Vagina (tissue), 2 donors: ENCODE measurements around the gene TASP1. TPM values are rescaled to one million over a fixed set of nuclear protein-coding genes. Genes with fewer than 3 reads are reported as not detected.
"Not testable (repeated sequence)": the region's sequence is repeated elsewhere in the genome, so short reads cannot be mapped to it uniquely, and the experiment has no call there.

ENCODE experiments used
- DNase-seq, 2 donors: peaks; one replicate each; pipeline ENCODE4 v3.0.0-alpha.2; 2017; ENCODE audit errors: extremely low spot score in 2 of 2
- H3K27ac ChIP-seq: fragments of 200-600 bp; sonication (generic); one replicate; pipeline ENCODE4 v1.5.1; 2019
- H3K27me3 ChIP-seq: fragments of 200-600 bp; sonication (generic); one replicate; pipeline ENCODE4 v1.5.1; 2019
- H3K36me3 ChIP-seq, 2 donors: fragments of 200-600 bp; sonication (generic); one replicate each; pipeline ENCODE4 v1.5.1; 2017 to 2019
- H3K4me1 ChIP-seq: fragments of 200-600 bp; sonication (generic); one replicate; pipeline ENCODE4 v1.5.1; 2019
- H3K4me3 ChIP-seq, 2 donors: fragments of 200-600 bp; sonication (generic); 1 replicate in 1 of 2; 2 replicates in 1 of 2; pipeline ENCODE4 v1.5.1; 2016 to 2019
- H3K9me3 ChIP-seq: fragments of 200-600 bp; sonication (generic); one replicate; pipeline ENCODE4 v1.5.1; 2019
- CTCF ChIP-seq, 3 experiments: fragments of 450-650 bp in 2 of 3; fragments of 200-600 bp in 1 of 3; sonication (generic) in 1 of 3; IDR thresholded peaks; one replicate each; pipeline ENCODE4 v1.5.1; 2017 to 2019; ENCODE audit warnings: antibody characterized with exemption in 3 of 3, mild to moderate bottlenecking in 2 of 3, moderate library complexity in 2 of 3
- POLR2A ChIP-seq, 2 donors: fragments of 450-650 bp; IDR thresholded peaks; one replicate each; pipeline ENCODE4 v1.6.1; 2017; ENCODE audit warnings: antibody characterized with exemption in 2 of 2, mild to moderate bottlenecking in 2 of 2, moderate library complexity in 2 of 2
- POLR2AphosphoS5 ChIP-seq, 2 donors: sonication (generic); formaldehyde crosslinking; IDR thresholded peaks; one replicate each; pipeline ENCODE4 v1.9.0; 2017; ENCODE audit warnings: antibody characterized with exemption in 2 of 2, mild to moderate bottlenecking in 2 of 2, low read depth in 1 of 2; ENCODE audit not compliant: insufficient read depth in 1 of 2
- intact Hi-C: fragments of 100-400 bp; cut with DNase I; formaldehyde crosslinking; loops from one replicate; pipeline ENCODE4 v1.15.1; 2023
- total RNA-seq: library from RNA; depleted of rRNA; stranded (reverse); fragments of >200 nt; gene quantifications from one replicate; pipeline ENCODE4 v1.2.3, GENCODE V29; 2016

The TASP1 gene
- total RNA-seq, 1 donor from 2014 or later: 12.5 TPM

- H3K27ac ChIP-seq: no peak overlapping the region
- peaks cover 16% of the 10 kb centered on the region for H3K4me1 ChIP-seq
- H3K9me3 ChIP-seq: no peaks in the 10 kb centered on the region
- intact Hi-C loops: no loop called here
- no peak for TF ChIP-seq POLR2A (IDR thresholded peaks at IDR 0.05)
- no peak for TF ChIP-seq POLR2AphosphoS5 (IDR thresholded peaks at IDR 0.05; ENCODE audit: insufficient read depth in 1 of 2, low read depth in 1 of 2)
- TF ChIP-seq CTCF (IDR thresholded peaks at IDR 0.05): no peak
- H3K4me3 ChIP-seq: no peak overlapping the region
- H3K27me3 ChIP-seq: no peaks in the 10 kb centered on the region
- no peak for DNase-seq
- peaks cover 0 to 5% of the 10 kb centered on the region in 2 donors for H3K36me3 ChIP-seq
Measured at GRCh38 chr20:13613917-13614316, 24.8 kb downstream of the TASP1 start.

DNA sequence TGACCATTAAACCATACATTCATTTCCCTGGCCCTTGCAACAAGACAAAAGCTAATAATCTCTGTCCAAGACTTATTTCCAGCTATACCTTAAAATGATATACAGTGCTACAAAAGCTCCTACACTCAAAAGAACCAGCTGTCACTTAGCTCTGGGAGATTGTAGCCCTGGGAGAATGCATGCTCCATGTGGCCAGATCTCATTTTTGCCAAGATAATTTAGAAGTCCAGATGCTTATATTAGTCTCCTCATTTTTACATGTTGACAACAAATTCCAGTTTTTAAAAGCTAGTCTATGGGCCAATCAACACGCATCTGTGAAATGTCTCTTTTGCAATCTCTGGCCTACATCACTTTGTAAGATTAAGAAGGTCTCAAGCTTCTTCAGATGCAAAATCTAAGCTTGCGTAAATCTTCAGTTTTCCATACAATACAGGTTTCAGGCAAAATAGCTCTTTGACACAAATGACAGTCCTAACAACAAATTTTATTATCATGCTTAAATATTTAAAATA lies 27.1 kb downstream of the TASP1 start:
- peaks cover 5% of the 10 kb centered on the region for H3K4me1 ChIP-seq
- no peak for DNase-seq
- intact Hi-C loops: no loop called here
- peaks cover 0 to 5% of the 10 kb centered on the region in 2 donors for H3K36me3 ChIP-seq
- no peak overlapping the region for H3K27ac ChIP-seq
- H3K9me3 ChIP-seq: no peaks in the 10 kb centered on the region
- H3K4me3 ChIP-seq: no peak overlapping the region
- TF ChIP-seq CTCF (IDR thresholded peaks at IDR 0.05) (no peak), POLR2A (IDR thresholded peaks at IDR 0.05) (no peak), POLR2AphosphoS5 (IDR thresholded peaks at IDR 0.05; ENCODE audit: insufficient read depth in 1 of 2, low read depth in 1 of 2) (no peak)
- H3K27me3 ChIP-seq: no peaks in the 10 kb centered on the region

GRCh38 chr20:13610184-13610583 lies 28.5 kb downstream of the TASP1 start:
- Histone ChIP-seq H3K9me3 (no peaks in the 10 kb centered on the region), H3K4me3 (no peak overlapping the region), H3K36me3 (peaks cover 0 to 5% of the 10 kb centered on the region in 2 donors), H3K27ac (no peak overlapping the region), H3K4me1 (peaks cover 5% of the 10 kb centered on the region), H3K27me3 (no peaks in the 10 kb centered on the region)
- intact Hi-C loops: no loop called here
- no peak for DNase-seq
- TF ChIP-seq POLR2AphosphoS5 (IDR thresholded peaks at IDR 0.05; ENCODE audit: insufficient read depth in 1 of 2, low read depth in 1 of 2): no peak
- no peak for TF ChIP-seq POLR2A (IDR thresholded peaks at IDR 0.05)
- no peak for TF ChIP-seq CTCF (IDR thresholded peaks at IDR 0.05)

DNA sequence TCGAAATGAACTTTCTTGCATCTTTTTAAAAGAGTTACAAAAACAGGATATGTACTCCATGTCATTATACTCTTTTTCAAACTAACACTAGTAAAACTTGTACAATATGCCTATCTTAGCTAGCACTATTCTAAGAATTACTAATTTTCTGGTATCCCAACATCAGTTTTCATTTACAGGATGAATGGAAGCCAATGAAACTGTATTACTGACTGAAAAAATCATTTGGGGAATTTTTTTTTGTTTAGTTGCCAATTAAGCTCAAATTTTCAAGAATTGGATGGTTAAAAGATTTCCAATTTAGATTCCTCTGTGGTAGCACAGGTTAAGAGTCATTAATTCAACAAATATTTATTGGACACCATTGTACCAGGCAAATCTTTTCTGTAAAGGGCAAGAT lies 30.7 kb downstream of the TASP1 start:
- Histone ChIP-seq H3K27me3 (no peaks in the 10 kb centered on the region), H3K27ac (no peak overlapping the region), H3K9me3 (no peaks in the 10 kb centered on the region), H3K4me1 (no peaks in the 10 kb centered on the region), H3K36me3 (peaks cover 0 to 5% of the 10 kb centered on the region in 2 donors), H3K4me3 (no peak overlapping the region)
- DNase-seq: no peak
- intact Hi-C loops: no loop called here
- TF ChIP-seq POLR2A (IDR thresholded peaks at IDR 0.05) (no peak), CTCF (IDR thresholded peaks at IDR 0.05) (no peak)

DNA sequence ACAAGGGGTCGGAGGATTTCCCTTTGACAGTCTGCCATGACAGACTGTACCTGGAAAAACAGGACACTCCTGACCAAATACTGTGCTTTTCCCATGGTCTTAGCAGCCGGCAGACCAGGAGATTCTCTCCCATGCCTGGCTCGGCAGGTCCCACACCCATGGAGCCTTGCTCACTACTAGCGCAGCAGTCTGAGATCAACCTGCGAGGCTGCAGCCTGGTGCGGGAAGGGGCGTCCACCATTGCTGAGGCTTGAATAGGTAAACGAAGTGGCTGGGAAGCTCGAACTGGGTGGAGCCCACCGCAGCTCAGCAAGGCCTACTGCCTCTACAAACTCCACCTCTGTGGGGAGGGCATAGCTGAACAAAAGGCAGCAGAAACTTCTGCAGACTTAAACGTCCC lies 45.3 kb downstream of the TASP1 start:
- H3K4me1 ChIP-seq, H3K9me3 ChIP-seq, H3K27me3 ChIP-seq, H3K36me3 ChIP-seq, DNase-seq, H3K4me3 ChIP-seq, H3K27ac ChIP-seq, intact Hi-C loops: not testable (repeated sequence)

GRCh38 chr20:13588049-13588448 lies 50.7 kb downstream of the TASP1 start:
- H3K4me3 ChIP-seq: no peak overlapping the region
- peaks cover 0 to 5% of the 10 kb centered on the region in 2 donors for H3K36me3 ChIP-seq
- TF ChIP-seq CTCF (IDR thresholded peaks at IDR 0.05): no peak
- TF ChIP-seq POLR2A (IDR thresholded peaks at IDR 0.05): no peak
- TF ChIP-seq POLR2AphosphoS5 (IDR thresholded peaks at IDR 0.05; ENCODE audit: insufficient read depth in 1 of 2, low read depth in 1 of 2): no peak
- no peak overlapping the region for H3K27ac ChIP-seq
- DNase-seq: no peak
- intact Hi-C loops: no loop called here
- no peaks in the 10 kb centered on the region for H3K4me1 ChIP-seq
- no peaks in the 10 kb centered on the region for H3K9me3 ChIP-seq
- H3K27me3 ChIP-seq: no peaks in the 10 kb centered on the region
